Natural killer cell (primary cell): ENCODE results near the gene MAP2K7. TPM values are rescaled to one million over a fixed set of nuclear protein-coding genes. Genes with fewer than 3 reads are reported as not detected.

ENCODE experiments used
- ATAC-seq, 3 donors: fragments of 150-1000 bp in 2 of 3; fragments of 200-7000 bp in 1 of 3; cut with Tn5 transposase; 1 replicate in 1 of 3; 2 replicates in 2 of 3; pipeline ENCODE4 v1.10.0; 2021; ENCODE audit warnings: mild to moderate bottlenecking in 2 of 3, moderate library complexity in 2 of 3
- DNase-seq, 2 donors: peaks; one replicate each; pipeline versions ENCODE4 v3.0.0 to v3.0.0-alpha.2; 2013 to 2021; ENCODE audit warnings: mixed read lengths in 1 of 2
- H3K27ac ChIP-seq: one replicate; pipeline ENCODE4 v1.5.1; 2013; ENCODE audit warnings: mild to moderate bottlenecking, low read length
- H3K27me3 ChIP-seq: one replicate; pipeline ENCODE4 v1.6.1; 2013; ENCODE audit warnings: low read length; ENCODE audit not compliant: control insufficient read depth, insufficient read depth
- H3K36me3 ChIP-seq: one replicate; pipeline ENCODE4 v1.6.1; 2013; ENCODE audit warnings: low read length; ENCODE audit not compliant: control insufficient read depth, insufficient read depth
- H3K4me1 ChIP-seq: one replicate; pipeline ENCODE4 v1.6.1; 2013; ENCODE audit warnings: low read length; ENCODE audit not compliant: control insufficient read depth, insufficient read depth
- H3K4me3 ChIP-seq: one replicate; pipeline ENCODE4 v1.5.1; 2013; ENCODE audit warnings: low read length
- H3K9me3 ChIP-seq: one replicate; pipeline ENCODE4 v1.6.1; 2013; ENCODE audit warnings: low read length; ENCODE audit not compliant: control insufficient read depth, insufficient read depth
- H3K27ac Mint-ChIP-seq, 2 donors: one replicate each; pipeline ENCODE4 v1.8.0; 2022; ENCODE audit warnings: mild to moderate bottlenecking in 2 of 2, mixed read lengths in 2 of 2, moderate library complexity in 1 of 2
- H3K27me3 Mint-ChIP-seq, 2 donors: one replicate each; pipeline ENCODE4 v1.8.0; 2022; ENCODE audit warnings: low read depth in 2 of 2, mixed read lengths in 2 of 2
- H3K36me3 Mint-ChIP-seq: one replicate; pipeline ENCODE4 v1.8.0; 2022; ENCODE audit warnings: mixed read lengths
- H3K4me1 Mint-ChIP-seq, 2 donors: one replicate each; pipeline ENCODE4 v1.8.0; 2022; ENCODE audit warnings: mixed read lengths in 2 of 2
- H3K4me3 Mint-ChIP-seq: one replicate; pipeline ENCODE4 v1.8.0; 2022; ENCODE audit warnings: mild to moderate bottlenecking, moderate library complexity, mixed read lengths
- H3K9me3 Mint-ChIP-seq, 2 donors: one replicate each; pipeline ENCODE4 v1.8.0; 2022; ENCODE audit warnings: mixed read lengths in 2 of 2
- WGBS: methylation state at CpG from one replicate; pipeline ENCODE4 v1.1.7; 2013; ENCODE audit warnings: missing lambda C conversion rate; ENCODE audit not compliant: insufficient coverage; 5-methylcytosine and 5-hydroxymethylcytosine counted together
- intact Hi-C: fragments of 100-400 bp; cut with micrococcal nuclease; formaldehyde crosslinking; loops from one replicate; pipeline ENCODE4 v1.14.2; 2022
- total RNA-seq, 4 donors: library from RNA; stranded (reverse); fragments of 120-200 nt in 1 of 4; gene quantifications; one replicate each; pipeline versions ENCODE4 v1.2.3 to v1.2.4, GENCODE V29; 2013 to 2022
- TF ChIP-seq, protein P1 (sequence below): fragments of 200-600 bp; IDR thresholded peaks from one replicate; pipeline ENCODE4 v1.8.0; 2022; ENCODE audit warnings: antibody characterized with exemption

MAP2K7 gene
- total RNA-seq, 3 donors from 2014 or later (not counting 1 experiment from before 2014, with no cell fraction given) = 131 to 218 (median 159) TPM

DNA sequence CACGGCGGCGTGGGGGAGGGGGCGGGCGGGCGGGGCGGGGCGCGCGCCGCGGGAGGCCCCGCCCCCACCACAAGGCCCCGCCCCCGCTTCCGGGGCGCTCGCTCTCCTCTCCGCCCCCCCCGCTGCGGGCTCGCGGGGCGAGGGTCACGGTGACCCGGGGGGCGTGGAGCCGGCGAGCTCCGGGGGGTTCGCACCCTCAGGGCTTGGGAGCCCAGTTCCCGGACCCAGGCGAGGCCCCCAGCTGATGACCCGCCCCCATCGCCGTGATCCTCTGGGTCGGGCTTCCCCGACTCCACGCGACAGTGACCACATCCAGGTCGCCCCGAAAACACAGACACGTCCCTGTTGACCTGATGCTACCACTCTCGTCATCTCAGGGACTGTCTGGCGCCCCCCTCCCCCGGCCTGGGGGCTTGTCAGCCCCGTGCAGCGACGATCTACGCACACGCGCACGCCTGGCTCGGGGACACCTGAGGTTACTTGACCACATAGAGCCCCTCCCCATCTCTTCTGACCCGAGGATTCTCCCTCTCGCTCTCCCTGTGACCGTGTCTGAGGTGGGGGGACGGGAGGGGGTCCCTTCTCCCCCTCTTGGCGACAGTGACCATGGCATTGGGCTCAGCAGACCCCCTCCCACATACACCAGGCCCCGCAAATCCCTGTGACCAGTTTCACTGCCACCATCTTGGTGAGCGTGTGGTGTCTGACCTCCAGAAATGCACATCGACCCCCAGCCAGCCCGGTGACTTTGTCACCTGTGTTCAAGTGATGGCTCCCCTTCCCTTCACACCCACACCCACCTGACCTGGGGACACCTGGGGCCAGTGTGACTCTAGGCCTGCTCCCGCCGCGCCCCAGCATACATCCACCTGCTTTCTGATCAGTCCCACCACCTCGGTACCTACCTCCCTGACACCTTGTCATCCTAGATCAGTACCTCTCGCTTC lies 670 bp downstream of the MAP2K7 start:
- Mint-ChIP-seq H3K27ac (peak overlapping the region; percentile 95 to 99), H3K36me3 (no peaks in the 10 kb centered on the region), H3K27me3 (peaks cover 0 to 3% of the 10 kb centered on the region in 2 donors), H3K4me1 (peaks cover 20 to 47% of the 10 kb centered on the region in 2 donors), H3K4me3 (peak overlapping the region; percentile 91), H3K9me3 (no peaks in the 10 kb centered on the region)
- 11% methylated on average over 66 of the region's 68 CpGs for WGBS
- intact Hi-C loops = loop anchor here (1.0 kb wide), 1 partner anchor 16 kb away; the partner anchor contains the start of gene SNAPC2
- H3K27me3 ChIP-seq = no peaks in the 10 kb centered on the region
- TF ChIP-seq, protein P1, sequence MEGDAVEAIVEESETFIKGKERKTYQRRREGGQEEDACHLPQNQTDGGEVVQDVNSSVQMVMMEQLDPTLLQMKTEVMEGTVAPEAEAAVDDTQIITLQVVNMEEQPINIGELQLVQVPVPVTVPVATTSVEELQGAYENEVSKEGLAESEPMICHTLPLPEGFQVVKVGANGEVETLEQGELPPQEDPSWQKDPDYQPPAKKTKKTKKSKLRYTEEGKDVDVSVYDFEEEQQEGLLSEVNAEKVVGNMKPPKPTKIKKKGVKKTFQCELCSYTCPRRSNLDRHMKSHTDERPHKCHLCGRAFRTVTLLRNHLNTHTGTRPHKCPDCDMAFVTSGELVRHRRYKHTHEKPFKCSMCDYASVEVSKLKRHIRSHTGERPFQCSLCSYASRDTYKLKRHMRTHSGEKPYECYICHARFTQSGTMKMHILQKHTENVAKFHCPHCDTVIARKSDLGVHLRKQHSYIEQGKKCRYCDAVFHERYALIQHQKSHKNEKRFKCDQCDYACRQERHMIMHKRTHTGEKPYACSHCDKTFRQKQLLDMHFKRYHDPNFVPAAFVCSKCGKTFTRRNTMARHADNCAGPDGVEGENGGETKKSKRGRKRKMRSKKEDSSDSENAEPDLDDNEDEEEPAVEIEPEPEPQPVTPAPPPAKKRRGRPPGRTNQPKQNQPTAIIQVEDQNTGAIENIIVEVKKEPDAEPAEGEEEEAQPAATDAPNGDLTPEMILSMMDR = no peak
- H3K27ac ChIP-seq = peak overlapping the region; percentile 88
- H3K4me3 ChIP-seq = peak overlapping the region; percentile 57
- ATAC-seq (peak; percentile 70 to 83 (median 77)), DNase-seq (peak; percentile 90 to 91)
- H3K9me3 ChIP-seq = no peaks in the 10 kb centered on the region
- peaks cover 12% of the 10 kb centered on the region for H3K36me3 ChIP-seq
- peaks cover 32% of the 10 kb centered on the region for H3K4me1 ChIP-seq

DNA sequence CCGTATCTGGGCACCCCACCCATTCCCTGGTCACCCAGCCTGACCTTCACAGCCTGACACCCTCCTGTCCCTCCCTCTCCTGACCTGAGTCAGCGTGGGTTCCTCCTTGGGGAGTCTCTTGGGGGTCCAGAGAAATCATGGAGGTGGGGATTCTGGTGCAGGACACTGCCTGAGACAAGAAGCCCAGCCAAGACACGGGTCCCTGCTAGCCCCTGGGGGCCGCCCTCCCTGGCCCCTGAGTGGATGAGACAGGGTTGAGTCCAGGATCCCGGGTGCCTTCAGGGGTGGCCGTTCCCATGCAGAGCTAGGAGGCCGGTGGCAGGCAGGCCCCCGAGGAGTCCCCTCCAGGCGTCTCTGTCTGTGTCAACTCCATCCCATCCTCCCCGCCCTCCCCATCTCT lies 1.6 kb downstream of the MAP2K7 start:
- 92% methylated on average over 10 of the region's 10 CpGs for WGBS
- Mint-ChIP-seq H3K36me3 (no peaks in the 10 kb centered on the region), H3K27ac (peak overlapping the region; percentile 95 to 99), H3K4me1 (peaks cover 20 to 47% of the 10 kb centered on the region in 2 donors), H3K4me3 (peak overlapping the region; percentile 91), H3K9me3 (no peaks in the 10 kb centered on the region), H3K27me3 (peaks cover 0 to 3% of the 10 kb centered on the region in 2 donors)
- peaks cover 32% of the 10 kb centered on the region for H3K4me1 ChIP-seq
- intact Hi-C loops = no loop called here
- H3K36me3 ChIP-seq = peaks cover 15% of the 10 kb centered on the region
- H3K27ac ChIP-seq = peak overlapping the region; percentile 88
- no peaks in the 10 kb centered on the region for H3K9me3 ChIP-seq
- ATAC-seq (no peak), DNase-seq (peak; percentile 15 to 21)
- H3K27me3 ChIP-seq = no peaks in the 10 kb centered on the region
- H3K4me3 ChIP-seq = no peak overlapping the region
- TF ChIP-seq, protein P1 = no peak

DNA sequence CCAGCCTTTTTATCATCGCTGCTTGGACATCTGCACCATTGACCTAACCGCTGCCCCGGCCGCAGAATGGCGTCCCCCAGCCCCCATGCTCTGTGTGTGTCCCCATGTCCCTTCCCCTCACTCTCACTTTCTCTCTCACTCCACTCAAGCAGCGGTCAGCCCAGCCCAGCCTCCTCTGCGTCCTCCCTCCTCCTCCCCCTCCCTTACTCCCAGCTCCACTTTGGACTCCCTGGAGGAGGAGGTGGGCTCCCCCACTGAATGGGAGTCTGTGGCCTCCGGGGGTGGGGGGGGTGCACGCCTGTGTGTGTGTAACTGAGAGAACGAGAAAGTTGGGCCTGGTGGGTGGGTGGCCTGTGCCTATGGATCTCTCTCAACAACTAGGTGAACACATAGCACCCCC lies 2.2 kb downstream of the MAP2K7 start:
- WGBS = 98% methylated on average over 9 of the region's 10 CpGs
- no peak for DNase-seq
- Histone ChIP-seq H3K4me1 (peaks cover 32% of the 10 kb centered on the region), H3K27me3 (no peaks in the 10 kb centered on the region), H3K9me3 (no peaks in the 10 kb centered on the region), H3K4me3 (no peak overlapping the region), H3K27ac (no peak overlapping the region), H3K36me3 (peaks cover 21% of the 10 kb centered on the region)
- Mint-ChIP-seq H3K27me3 (peaks cover 0 to 3% of the 10 kb centered on the region in 2 donors), H3K4me1 (peaks cover 20 to 47% of the 10 kb centered on the region in 2 donors), H3K4me3 (peak overlapping the region; percentile 73), H3K9me3 (no peaks in the 10 kb centered on the region), H3K36me3 (no peaks in the 10 kb centered on the region), H3K27ac (peak overlapping the region; percentile 95 to 99)
- intact Hi-C loops = no loop called here
- TF ChIP-seq, protein P1 = no peak
- no peak for ATAC-seq
